Left lobe of liver (tissue), 2 donors: Measurements from ENCODE around the gene TUBA1B. TPM values are rescaled to one million over a fixed set of nuclear protein-coding genes. Genes with fewer than 3 reads are reported as not detected.
A peak's percentile ranks its signal among the peaks of the same experiment; 100 is the strongest.
"Not testable (repeated sequence)": the region's sequence is repeated elsewhere in the genome, so short reads cannot be mapped to it uniquely, and the experiment has no call there.

Experiments
- ATAC-seq: fragments of 200-7000 bp; cut with Tn5 transposase; one replicate; pipeline ENCODE4 v1.9.1; 2020; ENCODE audit warnings: mild to moderate bottlenecking, moderate library complexity
- DNase-seq: peaks from one replicate; pipeline ENCODE4 v3.0.0-alpha.2; 2020; ENCODE audit warnings: low spot score
- total RNA-seq: library from RNA; stranded (reverse); gene quantifications from one replicate; pipeline ENCODE4 v1.2.1, GENCODE V29; 2021
- donor health status: DM: no; HTN: no; CAD: no; lungs with moderate emphysema.
- donor health status: DM: no; HTN: yes; CAD: no.

Gene TUBA1B
- total RNA-seq: 144 TPM

- ATAC-seq (peak; percentile 92), DNase-seq (peak; percentile 92)
Measured at GRCh38 chr12:49131051-49131893, at the start of gene TUBA1B. Gene TUBA1B (minus strand): TSS chr12:49131395. CDS start chr12:49131300, 95 bp downstream.

- DNase-seq: no peak
- ATAC-seq: no peak
Measured at GRCh38 chr12:49174218-49174617, 43.0 kb upstream of the TUBA1B start.

- no peak for DNase-seq
- ATAC-seq: no peak
Measured at GRCh38 chr12:49170924-49171323, 39.7 kb upstream of the TUBA1B start.

GRCh38 chr12:49165114-49165513, 33.9 kb upstream of the TUBA1B start:
- DNase-seq (no peak), ATAC-seq (no peak)

- DNase-seq, ATAC-seq: not testable (repeated sequence)
Measured at GRCh38 chr12:49161901-49162300, 30.7 kb upstream of the TUBA1B start.

GRCh38 chr12:49161092-49161795, 30.0 kb upstream of the TUBA1B start:
- DNase-seq (no peak), ATAC-seq (no peak)

- DNase-seq (no peak), ATAC-seq (no peak)
Measured at GRCh38 chr12:49160399-49160798, 29.2 kb upstream of the TUBA1B start.

GRCh38 chr12:49154221-49154620, 23.0 kb upstream of the TUBA1B start:
- DNase-seq (no peak), ATAC-seq (no peak)

- ATAC-seq (no peak), DNase-seq (no peak)
Measured at GRCh38 chr12:49147384-49147783, 16.2 kb upstream of the TUBA1B start.

- ATAC-seq (no peak), DNase-seq (no peak)
Measured at GRCh38 chr12:49146406-49146805, 15.2 kb upstream of the TUBA1B start.

- DNase-seq (no peak), ATAC-seq (no peak)
Measured at GRCh38 chr12:49144384-49144783, 13.2 kb upstream of the TUBA1B start.

- DNase-seq: no peak
- no peak for ATAC-seq
Measured at GRCh38 chr12:49138999-49139398, 7.8 kb upstream of the TUBA1B start.

GRCh38 chr12:49138587-49138986, 7.4 kb upstream of the TUBA1B start:
- ATAC-seq (no peak), DNase-seq (no peak)

- DNase-seq (no peak), ATAC-seq (no peak)
Measured at GRCh38 chr12:49137476-49137875, 6.3 kb upstream of the TUBA1B start.

- not testable (repeated sequence) for ATAC-seq, DNase-seq
Measured at GRCh38 chr12:49136997-49137396, 5.8 kb upstream of the TUBA1B start.

- ATAC-seq (no peak), DNase-seq (no peak)
Measured at GRCh38 chr12:49133590-49133989, 2.4 kb upstream of the TUBA1B start.

- ATAC-seq: no peak
Measured at GRCh38 chr12:49133014-49133413, 1.8 kb upstream of the TUBA1B start.

GRCh38 chr12:49131894-49132461, 783 bp upstream of the TUBA1B start:
- DNase-seq (no peak), ATAC-seq (no peak)

More at GRCh38 chr12:49133014-49133413, 1.8 kb upstream of the TUBA1B start:
- DNase-seq: no peak

GRCh38 chr12:49130151-49131050, 794 bp downstream of the TUBA1B start:
- DNase-seq: peak; percentile 96
- peak; percentile 79 for ATAC-seq

GRCh38 chr12:49129332-49130150, 1.7 kb downstream of the TUBA1B start:
- no peak for DNase-seq
- ATAC-seq: no peak
